NCI-H524 (cell line): ENCODE results near the gene KLC4.

ENCODE experiments used
- DNase-seq, 2 experiments: peaks; one replicate each; lab custom pipeline; 2025; lab: John Stamatoyannopoulos, UW

The KLC4 gene

DNA sequence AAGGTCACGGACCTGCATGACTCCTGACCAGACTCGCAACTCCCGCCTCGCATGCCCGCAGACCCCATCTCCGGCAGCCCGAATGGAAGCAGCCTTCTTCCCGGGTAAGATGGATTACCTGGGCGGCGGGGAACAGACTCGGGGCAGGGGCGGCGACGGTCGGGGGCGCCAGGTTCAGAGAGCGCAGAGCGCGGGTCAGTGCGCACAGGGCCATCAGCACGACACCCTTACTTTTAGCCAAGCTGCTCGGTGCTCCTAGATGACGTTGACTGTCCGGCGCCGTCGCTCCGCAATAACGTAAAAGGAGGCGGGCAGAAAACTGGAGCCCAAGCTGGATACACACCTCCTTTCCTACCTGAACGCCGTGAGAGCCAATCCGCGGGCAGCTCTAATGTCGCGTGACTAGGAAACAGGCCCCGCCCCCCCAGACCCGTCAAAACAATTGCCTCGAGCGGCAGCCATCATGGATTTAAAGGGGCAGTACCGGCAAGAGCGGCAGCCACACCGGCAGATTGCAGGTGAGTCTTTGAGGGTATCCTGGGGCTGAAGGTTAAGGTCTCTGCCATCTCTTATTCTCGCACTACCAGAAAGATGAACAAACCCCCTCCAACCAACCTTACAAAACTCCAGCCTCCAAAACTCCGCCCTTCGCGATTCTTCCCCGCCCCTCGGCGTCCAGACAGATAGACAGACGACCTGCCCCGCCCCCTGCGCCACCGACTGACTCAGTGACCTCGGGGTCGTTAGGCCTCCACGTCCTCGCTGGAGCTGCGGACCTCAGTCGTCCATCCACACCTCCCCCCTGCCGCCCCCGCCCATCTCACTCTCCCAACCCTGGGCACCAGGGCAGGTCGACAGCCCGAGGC lies at the start of gene KLC4, which contains the start of gene MRPL2:
Gene KLC4, plus strand, starts transcription at position 464 of the 866 bp plus-strand sequence. CDS start 1,705 bp downstream, outside the sequence.
Gene MRPL2, minus strand, starts transcription at position 267 of the 866 bp plus-strand sequence. Its CDS starts 53 bp downstream, at position 214.
- DNase-seq: peak; percentile 98

DNA sequence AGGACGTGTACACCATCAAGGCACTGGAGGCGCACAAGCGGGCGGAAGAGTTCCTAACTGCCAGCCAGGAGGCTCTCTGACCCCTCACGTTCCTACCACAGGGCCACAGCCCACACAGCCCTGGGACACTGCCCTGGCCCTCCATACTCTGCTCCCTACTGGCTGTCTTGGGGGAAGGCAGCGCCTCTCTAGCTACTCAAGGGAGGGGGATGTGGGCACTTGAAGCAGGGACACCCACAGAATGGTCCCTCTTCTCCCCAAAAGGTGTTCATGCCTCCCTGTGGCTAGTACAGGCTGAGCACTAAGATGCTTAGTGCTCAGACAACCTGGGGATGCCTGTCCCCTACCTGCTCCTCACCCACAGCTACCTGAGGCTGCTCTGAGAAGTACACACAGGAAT lies 48.2 kb upstream of the KLC4 start:
- DNase-seq: no peak

DNA sequence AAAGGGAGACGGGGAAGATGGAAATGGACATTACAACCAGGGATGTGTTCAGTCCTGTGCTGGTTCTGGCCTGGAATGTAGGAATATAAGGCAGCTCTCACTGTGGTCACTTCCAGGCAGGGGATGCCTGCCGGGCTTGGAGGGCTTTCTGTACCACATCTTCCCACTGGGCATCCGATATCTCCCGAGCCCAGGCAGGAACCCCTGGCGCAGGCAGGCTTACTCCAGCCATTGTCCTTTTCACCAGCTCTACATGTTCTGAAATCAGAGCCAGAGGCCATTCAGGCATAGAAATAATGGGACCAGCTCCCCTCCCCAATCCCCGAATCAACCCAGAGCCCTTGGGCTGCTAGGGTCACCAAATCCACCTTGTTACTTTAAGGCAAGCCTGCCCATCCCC lies 47.1 kb upstream of the KLC4 start:
- no peak for DNase-seq

DNA sequence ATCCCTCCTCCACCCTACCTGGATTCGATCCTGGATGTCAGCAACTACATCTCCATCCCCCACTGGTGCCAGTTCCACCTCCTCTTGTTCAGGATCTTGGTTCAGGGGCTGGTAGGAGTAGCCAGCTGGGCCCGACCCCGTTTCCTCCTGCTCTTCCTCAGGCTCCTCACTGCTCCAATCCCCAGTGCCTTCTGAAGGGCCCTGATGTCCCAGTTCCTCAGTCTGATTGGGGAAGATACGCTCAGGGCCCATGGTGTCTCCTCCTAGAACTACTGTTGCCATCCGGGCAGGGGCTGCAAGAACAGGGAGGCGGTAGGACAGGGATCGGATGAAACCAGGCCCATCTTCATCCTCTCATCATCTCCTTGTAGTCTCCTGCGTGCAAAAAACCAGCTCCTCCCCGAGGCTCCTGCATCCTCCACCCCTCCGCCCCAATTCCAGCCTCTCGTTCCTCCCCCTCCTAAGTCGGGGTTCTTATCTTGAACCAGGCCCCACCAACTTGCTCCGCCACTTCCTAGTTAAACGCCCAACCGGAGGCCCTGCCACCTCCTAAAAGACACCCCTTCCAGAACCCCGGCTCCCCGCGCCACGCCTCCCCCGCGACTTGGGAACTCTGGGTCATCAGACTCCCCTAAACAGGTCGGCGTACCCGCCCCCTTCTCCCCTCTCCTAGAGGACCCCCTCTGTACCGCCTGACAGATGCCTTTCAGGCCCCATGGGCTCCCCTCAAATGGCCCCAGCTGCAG lies 46.2 kb upstream of the KLC4 start:
- no peak for DNase-seq

DNA sequence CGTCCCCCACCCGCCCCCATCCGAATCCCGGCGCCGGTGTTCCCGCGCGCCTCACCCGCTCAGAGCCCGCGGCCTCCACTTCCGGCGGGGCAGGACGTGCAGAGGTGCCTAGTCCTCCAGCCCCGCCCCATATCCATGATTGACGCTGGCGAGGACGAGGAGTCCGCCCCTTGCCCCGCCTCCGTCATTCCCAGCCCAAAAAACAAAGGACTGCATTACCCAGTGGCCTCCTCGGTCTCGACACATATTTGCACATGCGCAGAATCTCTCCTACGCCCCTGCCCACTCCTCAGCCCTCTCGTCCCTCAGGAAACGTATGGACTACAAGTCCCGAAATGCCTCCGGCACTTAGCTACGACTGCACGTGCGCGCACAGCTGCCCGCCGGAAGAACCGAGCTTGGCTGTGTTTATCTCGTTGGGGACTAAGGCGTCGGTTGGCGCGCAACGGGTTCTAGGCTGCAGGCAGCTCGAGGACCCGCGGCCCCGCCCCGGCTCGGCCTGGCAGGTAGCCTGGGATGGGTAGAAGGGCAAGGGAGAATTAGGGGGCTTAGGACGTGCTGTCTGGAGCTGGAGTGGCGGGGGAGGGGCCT lies 45.5 kb upstream of the KLC4 start, which contains the start of the genes KLHDC3 and MEA1:
Gene KLHDC3, plus strand, starts transcription at position 407 of the 591 bp plus-strand sequence. CDS start 2,944 bp downstream, outside the sequence.
Gene MEA1, minus strand, starts transcription at position 104 of the 591 bp plus-strand sequence. CDS start 133 bp downstream, outside the sequence.
- peak; percentile 99 to 100 for DNase-seq

DNA sequence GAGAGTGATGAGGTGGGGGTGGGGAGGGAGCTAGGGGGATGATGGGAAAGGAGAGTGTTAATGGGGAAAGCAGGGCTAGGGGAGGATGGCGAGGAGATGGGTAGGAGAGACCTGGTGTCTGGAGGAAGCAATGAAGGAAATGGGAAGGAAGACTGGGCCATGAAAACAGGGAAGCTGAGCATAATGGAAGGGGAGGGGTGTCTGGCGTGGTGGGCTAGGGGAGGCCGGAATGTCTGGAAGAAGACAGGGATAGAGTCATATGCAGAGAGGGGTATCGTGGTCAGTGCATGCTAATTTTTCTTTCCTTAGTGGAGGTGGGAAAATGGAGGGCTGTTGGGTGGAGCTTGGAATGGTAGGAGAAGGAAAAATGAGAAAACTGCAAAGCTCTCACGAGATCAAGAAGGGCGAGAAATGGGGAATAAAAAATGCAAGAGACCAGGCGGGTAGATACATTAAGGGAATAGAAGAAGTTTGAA lies 45.0 kb upstream of the KLC4 start:
- DNase-seq: no peak

DNA sequence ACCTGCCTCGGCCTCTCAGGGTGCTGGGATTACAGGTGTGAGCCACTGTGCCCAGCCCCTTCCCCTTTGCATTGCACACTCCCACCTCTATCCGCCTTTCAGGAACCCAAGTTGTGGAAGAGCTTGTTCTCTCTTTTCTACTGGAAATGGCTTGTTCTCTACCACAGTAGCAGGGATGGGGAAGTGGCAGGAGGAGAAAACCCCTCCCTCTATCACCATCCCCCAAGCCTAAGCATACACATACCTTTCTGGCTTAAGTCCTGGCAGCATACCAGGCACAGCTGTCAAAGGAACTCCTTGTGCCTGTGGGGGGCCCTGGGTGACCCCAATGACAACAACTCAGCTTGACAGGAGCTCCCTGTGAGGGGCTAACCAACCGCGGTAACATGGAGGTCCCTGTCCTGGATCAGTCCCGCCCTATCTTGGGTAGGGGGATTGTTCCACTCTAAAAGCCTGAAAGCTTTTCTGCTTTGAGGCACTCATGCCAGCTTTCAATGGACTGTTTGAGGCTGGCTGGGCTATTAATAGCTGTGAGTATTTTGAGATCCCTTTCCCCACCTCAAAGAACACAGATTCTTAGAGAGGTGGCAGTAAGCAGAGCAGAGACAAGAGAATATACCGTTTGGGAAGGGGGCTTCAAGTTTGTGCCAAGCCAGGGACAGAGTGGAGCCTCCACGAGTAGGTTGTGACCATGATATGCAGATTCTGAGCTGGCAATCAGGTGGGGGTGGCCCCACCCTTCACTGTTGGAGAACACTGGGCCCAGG lies 43.1 kb upstream of the KLC4 start:
- DNase-seq: no peak

DNA sequence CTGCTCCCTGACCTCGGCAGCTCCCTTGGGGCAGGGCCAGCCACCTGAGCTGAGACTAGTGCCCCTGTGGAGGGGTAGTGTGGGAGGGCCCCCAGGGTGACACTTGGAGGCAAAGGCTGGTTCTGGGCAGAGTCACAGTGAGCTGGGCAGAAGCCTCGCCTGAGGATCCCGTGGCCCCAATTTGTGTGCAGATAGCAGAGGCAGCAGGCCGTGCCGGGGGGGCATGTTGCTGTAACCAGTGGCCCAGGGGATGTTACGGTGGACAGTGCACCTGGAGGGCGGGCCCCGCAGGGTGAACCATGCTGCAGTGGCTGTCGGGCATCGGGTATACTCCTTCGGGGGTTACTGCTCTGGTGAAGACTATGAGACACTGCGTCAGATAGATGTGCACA lies 42.5 kb upstream of the KLC4 start:
- DNase-seq: no peak

DNA sequence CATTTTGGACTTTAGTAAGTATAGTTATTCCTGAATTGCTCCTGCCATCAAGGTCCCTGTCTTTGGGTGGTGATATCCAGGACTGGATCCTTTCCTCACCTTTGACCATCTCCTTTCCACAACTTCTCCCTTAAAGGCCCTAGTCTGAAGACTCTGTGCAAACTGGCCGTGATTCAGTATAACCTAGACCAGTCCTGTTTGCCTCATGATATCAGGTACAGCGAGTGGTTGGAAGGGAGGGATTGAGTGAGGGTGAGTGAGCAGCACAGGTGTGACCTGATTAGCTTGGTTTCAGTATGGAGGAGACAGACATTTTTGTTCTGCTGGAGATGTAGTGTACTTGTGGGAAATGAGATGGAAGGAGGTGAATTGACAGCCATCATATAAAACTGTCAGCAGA lies 40.3 kb upstream of the KLC4 start:
- no peak for DNase-seq

DNA sequence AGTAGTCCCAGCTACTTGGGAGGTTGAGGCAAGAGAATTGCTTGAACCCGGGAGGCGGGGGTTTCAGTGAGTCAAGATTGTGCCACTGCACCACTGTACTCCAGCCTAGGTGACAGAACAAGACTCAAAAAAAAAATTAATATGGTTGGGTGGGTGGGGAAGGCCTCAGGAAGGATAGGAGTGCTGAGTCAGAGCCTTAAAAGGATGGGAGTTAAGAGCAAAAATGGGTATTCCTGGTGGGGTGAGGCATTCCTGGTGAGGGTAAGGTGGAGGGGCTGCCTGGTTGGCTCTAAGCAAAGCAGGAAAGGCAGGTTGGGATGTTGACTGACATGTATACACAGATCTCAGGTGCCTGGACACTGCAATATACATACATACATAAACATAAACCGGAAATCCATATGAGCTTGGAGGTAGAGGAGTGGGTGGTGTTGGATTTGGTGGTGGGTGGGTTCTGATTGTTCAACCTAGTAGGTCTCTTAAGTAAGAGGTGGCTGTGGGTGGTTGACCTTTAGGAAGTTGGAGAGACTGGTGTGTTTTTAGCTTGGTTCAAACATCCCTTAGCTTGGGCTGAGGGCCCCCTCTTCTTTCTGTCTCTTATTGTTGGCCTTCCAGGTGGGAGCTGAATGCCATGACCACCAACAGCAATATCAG lies 39.3 kb upstream of the KLC4 start:
- DNase-seq: no peak

DNA sequence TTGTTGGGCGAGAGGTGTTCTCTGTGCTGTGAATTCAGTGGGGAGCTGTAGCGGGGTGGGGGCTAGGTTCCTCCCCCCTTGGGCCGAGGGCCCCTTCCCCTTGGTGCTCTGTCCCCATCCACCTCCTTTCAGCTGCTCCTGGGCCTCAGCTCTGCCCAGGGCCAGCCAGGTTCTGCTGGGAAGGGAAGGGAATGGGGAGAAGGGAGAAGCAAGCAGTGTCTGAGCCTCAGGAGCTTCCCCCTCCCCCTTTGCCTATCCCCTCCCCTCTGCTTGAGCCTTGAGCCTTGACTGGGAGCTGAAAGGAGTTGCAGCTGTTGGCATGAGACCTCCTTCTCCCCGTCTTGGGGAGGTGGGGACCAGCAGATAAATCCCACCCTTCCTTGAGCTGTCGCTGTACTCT lies 38.6 kb upstream of the KLC4 start:
- DNase-seq: peak in 1 of 2 experiments; percentile 38

DNA sequence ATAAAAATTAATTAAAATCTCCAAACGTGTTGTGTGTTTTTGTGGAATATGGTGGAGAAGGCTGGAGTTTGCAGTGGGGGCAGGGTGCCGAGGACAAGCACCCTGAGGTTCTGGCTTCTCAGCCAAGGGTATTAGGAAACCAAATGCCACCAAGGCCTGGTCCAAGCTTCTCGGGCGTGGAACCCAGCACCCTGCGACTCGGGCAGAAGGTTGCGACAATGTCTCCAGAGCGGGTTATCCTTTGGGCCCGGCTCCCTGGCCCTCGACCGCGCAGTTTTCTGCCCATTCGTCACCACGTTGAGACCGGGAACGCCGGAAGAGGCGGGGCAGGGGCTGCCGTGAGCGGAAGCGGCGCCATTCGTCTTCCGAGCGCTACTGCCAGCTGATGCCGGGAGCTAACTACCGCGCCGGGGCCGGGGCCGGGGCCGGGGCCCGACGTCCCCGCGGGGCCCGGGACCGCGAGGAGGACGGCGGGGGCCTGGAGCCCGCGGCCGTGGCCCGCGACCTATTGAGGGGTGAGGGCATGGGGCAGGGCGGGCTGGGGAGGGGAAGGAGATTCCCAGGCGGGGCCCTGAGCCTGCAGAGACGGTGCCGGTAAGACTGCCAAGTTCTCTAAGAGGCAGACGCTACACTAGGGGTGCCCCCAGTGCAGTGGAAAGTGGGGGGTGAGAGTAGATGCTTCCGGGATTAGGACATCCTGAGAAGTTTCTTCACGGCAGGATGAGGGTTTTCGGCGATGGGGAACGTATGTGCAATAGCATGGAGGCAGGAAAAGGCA lies 38.0 kb upstream of the KLC4 start, which contains the start of gene RRP36:
Gene RRP36, plus strand, starts transcription at position 354 of the 778 bp plus-strand sequence. Its CDS starts 32 bp downstream, at position 386.
- peak in 1 of 2 experiments; percentile 60 for DNase-seq

DNA sequence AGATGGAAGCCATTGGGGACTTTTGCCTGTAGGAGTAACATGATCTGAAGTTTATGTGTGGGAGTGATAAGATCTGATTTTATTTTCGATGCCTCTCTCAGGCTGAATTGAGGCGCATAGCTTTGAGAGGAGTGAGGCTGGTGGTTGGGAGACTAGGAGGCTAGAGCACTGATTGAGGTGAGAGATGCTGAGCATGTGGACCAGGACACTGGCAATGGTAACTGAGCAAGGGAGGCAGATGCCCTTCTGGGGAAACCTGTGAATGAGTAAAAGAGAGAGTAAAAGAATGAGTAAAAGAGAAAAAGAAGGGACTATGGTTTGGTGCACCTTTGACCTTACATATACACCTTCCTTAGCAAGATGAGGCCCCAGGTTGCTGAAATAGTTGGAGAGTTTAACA lies 35.0 kb upstream of the KLC4 start:
- no peak for DNase-seq

DNA sequence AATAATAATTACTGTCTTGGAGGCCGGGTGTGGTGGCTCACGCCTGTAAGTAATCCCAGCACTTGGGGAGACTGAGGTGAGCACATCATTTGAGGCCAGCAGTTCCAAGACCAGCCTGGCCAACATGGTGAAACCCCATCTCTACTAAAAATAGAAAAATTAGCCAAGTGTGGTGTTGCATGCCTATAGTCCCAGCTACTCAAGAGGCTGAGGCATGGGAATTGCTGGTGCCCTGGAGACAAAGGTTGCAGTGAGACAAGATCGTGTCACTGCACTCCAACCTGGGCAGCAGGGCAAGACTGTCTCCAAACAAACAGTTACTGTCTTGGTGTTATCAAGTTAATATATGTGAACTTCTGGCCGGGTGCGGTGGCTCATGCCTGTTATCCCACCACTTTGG lies 33.1 kb upstream of the KLC4 start:
- no peak for DNase-seq

DNA sequence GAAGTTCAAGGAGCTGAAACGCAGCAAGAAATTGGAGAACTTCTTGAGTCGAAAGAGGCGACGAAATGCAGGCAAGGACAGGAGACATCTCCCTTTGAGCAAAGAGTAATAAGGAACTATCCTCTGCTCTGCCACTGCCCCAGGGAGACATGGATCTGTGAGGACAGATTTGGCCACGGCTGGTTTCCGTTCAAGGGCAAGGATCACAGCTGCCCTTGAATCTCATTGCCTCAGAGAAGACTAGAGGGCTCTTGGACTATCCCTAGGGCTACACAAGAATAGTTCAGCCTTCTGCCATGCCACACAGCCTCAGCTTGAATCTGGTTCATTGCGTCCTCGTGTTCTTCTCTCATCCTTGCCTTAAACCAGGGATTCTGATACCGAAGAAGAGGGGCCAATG lies 30.3 kb upstream of the KLC4 start:
- no peak for DNase-seq

DNA sequence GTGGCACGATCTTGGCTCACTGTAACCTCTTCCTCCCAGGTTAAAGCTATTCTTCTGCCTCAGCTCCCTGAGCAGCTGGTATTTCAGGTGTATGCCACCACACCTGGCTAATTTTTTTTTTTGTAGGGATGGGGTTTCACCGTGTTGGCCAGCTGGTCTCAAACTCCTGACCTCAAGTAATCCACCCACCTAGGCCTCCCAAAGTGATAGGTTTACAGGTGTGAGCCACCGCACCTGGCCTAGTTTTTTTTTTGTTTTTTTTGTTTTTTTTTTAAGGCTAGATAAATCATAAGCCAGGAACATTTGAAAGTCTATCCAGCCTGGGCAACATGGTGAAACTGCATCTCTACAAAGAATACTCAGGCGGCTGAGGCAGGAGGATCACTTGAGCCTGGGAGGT lies 27.1 kb upstream of the KLC4 start:
- no peak for DNase-seq

DNA sequence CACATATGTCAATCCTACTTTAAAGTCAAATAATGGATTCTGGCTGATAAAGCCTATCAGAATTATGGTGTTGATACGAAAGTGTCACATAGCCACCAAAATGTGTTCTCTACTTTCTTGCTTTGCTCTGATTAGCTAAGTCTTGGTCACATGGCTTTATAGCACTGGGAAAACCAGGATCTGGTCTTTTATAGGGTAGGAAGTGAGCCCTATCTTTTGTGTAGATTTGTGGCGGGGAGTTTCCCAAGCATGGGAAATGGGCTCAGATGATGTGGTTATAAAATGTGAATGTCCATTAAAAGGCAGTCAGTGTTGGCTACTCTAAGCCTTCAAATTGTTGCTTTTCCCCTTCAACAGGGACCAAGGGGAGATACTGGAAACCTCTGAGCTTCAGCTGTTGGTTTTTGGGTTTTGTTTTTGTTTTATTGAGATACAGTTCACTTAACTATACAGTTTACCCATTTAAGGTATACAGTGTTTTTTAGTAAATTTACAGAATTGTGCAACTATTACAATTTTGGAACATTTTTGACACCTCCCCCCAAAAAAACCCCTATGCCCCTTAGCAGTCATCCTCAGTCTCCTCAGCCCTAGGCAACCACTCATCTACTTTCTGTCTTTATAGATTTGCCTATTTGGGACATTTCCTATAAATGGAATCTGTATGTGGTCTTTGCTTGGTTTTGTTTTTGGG lies 25.8 kb upstream of the KLC4 start:
- DNase-seq: no peak

DNA sequence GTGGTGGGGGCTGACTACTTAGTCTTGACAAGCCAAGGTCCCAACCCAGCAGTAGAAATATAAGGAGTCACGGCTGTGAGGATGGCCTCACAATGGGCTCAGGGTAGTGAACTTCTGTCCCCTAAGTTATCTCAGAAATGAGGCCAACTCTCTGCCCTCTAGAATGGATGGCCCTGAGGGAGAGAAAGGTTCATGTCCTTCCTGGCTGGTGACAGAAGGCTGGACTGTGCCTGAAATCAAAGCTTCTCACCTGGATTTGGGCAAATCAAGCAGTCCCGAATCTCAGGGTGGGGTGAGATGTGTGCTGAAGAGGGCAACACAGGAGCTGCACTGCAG lies 25.3 kb upstream of the KLC4 start:
- DNase-seq: no peak

DNA sequence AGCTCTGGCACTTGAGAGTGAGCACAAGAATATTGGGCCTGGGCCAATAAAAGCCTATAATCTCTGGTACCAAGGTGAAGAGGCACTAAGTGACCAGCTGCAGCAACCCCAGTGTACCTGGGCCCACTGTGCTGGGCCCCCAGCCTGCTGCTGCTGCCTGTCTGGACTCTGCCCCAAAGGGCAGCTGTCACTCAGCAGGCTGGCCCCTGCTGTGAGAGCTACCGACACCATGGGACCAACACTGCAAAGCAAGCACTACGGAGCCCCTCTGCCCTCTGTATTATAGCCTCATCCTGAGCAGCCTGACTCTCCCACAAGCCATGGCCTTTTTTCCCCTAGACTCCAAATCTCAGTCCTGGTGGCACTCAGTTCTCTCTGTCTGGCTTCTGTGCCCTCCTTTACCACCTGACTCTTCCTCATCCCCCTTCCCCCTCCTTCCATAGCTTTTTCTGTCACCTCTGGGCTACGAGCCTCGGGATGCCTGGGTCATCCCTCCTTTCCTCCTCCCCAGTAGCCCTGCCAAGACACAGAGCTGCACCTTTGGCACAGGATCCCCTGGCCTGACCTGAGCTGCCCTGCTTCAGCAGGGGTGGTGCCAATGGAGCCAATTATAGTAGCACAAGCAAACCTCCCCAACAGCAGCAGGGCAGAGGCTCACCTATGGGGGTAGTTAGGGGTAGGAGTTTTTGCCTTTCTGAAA lies 23.8 kb upstream of the KLC4 start:
- DNase-seq: no peak
